ENCODE measurements around the gene DAGLA.

DNA sequence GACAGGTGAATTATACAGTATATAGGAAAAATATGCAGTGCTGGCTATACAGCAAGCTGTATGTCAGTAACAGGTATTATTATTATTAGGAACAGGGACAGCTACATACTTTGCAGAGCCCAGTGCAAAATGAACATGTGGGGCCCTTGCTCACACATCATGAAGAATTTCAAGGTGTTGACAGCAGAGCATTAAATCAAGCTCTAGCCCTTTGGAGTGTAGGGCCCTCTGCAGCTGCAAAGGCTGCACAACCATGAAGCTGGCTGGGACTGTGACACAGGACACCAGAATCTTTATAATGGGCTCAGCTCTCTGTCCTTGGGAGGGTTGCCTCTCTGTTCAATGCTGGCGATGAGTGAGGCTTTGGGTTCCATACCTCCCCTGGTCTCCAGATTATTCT lies 44.9 kb upstream of the DAGLA start:
- TF ChIP-seq, protein P1, sequence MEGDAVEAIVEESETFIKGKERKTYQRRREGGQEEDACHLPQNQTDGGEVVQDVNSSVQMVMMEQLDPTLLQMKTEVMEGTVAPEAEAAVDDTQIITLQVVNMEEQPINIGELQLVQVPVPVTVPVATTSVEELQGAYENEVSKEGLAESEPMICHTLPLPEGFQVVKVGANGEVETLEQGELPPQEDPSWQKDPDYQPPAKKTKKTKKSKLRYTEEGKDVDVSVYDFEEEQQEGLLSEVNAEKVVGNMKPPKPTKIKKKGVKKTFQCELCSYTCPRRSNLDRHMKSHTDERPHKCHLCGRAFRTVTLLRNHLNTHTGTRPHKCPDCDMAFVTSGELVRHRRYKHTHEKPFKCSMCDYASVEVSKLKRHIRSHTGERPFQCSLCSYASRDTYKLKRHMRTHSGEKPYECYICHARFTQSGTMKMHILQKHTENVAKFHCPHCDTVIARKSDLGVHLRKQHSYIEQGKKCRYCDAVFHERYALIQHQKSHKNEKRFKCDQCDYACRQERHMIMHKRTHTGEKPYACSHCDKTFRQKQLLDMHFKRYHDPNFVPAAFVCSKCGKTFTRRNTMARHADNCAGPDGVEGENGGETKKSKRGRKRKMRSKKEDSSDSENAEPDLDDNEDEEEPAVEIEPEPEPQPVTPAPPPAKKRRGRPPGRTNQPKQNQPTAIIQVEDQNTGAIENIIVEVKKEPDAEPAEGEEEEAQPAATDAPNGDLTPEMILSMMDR (IDR thresholded peaks at IDR 0.05; ENCODE audit: low read length), result no peak
- TF ChIP-seq EZH2 (IDR thresholded peaks at IDR 0.05; ENCODE audit: borderline replicate concordance, low read length), result no peak

All from OCI-LY1 (cell line).